Measurements from ENCODE around the gene FSD1L. TPM values are rescaled to one million over a fixed set of nuclear protein-coding genes. Genes with fewer than 3 reads are reported as not detected.

FSD1L gene
- total and polyA plus RNA-seq, 8 donors, result 0.78 to 13.2 (median 3.0) TPM; not detected in 1

DNA sequence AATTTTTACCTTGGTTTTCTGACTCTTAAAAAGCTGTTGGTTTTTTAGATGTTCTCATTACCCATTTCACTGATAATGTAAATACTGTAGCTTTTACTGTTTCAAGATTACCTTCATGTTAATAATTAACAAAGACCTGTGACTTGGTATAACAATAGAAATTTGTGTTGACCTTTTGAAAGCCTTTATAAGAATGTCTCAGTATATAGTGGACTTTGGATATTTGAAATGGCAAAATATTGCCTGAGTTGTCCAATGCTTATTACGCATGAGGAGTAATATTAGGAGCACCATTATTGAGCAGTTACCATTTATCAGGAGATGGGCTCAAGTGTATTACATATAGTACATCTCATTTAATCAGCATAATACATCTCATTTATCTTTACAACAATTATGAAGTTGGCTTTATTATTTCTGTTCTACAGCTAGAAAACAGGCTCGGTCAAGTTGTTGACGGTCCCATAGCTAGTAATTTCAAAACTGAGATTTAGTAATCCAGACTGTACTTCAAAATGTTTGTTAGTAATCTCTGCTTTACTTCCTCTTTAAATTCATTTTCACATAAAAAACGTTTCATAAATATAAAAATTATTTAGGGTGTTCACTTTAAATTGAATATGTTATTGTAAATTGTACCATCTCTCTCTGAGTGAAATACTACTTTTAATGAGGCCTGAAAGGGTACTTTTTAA lies 59.4 kb downstream of the FSD1L start:
- Histone ChIP-seq H3K4me1 (peaks cover 0 to 11% (median 0%) of the 10 kb centered on the region in 4 donors), H3K27me3 (no peaks in the 10 kb centered on the region), H3K27ac (peak overlapping the region in 4 of 5 donors; percentile 6 to 41 (median 22)), H3K36me3 (no peaks in the 10 kb centered on the region), H3K9me3 (no peaks in the 10 kb centered on the region), H3K4me3 (no peak overlapping the region)
- TF ChIP-seq EP300 (IDR thresholded peaks at IDR 0.05) (no peak), POLR2AphosphoS5 (IDR thresholded peaks at IDR 0.05) (no peak), POLR2A (IDR thresholded peaks at IDR 0.05) (no peak)
- TF ChIP-seq, protein P1, sequence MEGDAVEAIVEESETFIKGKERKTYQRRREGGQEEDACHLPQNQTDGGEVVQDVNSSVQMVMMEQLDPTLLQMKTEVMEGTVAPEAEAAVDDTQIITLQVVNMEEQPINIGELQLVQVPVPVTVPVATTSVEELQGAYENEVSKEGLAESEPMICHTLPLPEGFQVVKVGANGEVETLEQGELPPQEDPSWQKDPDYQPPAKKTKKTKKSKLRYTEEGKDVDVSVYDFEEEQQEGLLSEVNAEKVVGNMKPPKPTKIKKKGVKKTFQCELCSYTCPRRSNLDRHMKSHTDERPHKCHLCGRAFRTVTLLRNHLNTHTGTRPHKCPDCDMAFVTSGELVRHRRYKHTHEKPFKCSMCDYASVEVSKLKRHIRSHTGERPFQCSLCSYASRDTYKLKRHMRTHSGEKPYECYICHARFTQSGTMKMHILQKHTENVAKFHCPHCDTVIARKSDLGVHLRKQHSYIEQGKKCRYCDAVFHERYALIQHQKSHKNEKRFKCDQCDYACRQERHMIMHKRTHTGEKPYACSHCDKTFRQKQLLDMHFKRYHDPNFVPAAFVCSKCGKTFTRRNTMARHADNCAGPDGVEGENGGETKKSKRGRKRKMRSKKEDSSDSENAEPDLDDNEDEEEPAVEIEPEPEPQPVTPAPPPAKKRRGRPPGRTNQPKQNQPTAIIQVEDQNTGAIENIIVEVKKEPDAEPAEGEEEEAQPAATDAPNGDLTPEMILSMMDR (IDR thresholded peaks at IDR 0.05), result no peak
- DNase-seq, result peak in 1 of 2 donors; percentile 45
- intact Hi-C loops (cut with DNase I; ENCODE audit: low total_unique reads), result no loop called here
- 36 to 52% (median 43%) methylated on average over 4 of the region's 4 CpGs for WGBS, 5 donors

DNA sequence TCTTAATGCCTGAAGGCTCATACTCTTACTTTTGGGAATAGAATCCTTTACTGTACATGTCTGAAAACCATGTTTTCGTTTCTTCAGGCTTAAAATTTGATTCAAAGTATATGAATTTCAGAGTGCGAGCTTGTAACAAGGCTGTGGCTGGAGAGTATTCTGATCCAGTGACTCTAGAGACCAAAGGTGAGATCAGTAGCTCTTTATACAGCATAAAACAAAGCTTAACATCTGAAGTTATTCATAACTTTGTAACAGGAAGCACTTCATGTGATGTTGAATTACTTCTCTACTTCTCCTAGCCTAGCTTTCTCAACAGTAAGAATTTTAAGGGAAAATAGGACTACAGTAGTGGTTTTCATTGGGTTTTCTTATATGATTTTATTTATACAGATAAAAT lies 60.7 kb downstream of the FSD1L start:
- no peak for DNase-seq
- Histone ChIP-seq H3K36me3 (peaks cover 0 to 7% (median 3%) of the 10 kb centered on the region in 4 donors), H3K4me1 (peaks cover 0 to 11% (median 0%) of the 10 kb centered on the region in 4 donors), H3K9me3 (no peaks in the 10 kb centered on the region), H3K27me3 (no peaks in the 10 kb centered on the region), H3K27ac (no peak overlapping the region), H3K4me3 (no peak overlapping the region)
- TF ChIP-seq EP300 (IDR thresholded peaks at IDR 0.05) (no peak), POLR2A (IDR thresholded peaks at IDR 0.05) (no peak), POLR2AphosphoS5 (IDR thresholded peaks at IDR 0.05) (no peak)
- TF ChIP-seq, protein P1 (IDR thresholded peaks at IDR 0.05), result no peak
- intact Hi-C loops (cut with DNase I; ENCODE audit: low total_unique reads), result no loop called here
- 88 to 97% (median 94%) methylated on average over 2 of the region's 2 CpGs for WGBS, 5 donors

DNA sequence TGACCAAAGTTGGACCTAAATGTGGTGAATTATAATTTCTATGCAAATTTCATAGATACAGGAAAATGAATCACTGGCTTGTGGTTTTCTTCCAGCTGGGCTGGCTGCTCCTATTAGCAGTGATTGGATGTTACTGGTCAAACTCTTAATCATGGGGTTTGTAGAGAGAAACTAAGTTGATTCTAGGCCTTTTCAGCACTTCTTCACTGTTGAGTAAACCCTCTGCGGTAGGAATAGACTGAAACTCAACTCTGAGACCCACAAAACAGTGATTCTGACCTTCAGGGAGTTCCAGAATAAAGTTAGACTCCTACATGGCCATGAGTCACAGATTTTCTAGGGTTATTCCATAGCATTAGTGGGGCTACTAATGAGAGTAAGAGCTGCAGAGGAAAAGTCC lies 62.2 kb downstream of the FSD1L start:
- peaks cover 0 to 15% (median 4%) of the 10 kb centered on the region in 4 donors for H3K36me3 ChIP-seq
- 78 to 93% (median 85%) methylated on average over 1 of the region's 1 CpG for WGBS, 5 donors
- no peak overlapping the region for H3K4me3 ChIP-seq
- H3K9me3 ChIP-seq, result no peaks in the 10 kb centered on the region
- TF ChIP-seq POLR2AphosphoS5 (IDR thresholded peaks at IDR 0.05) (no peak), POLR2A (IDR thresholded peaks at IDR 0.05) (no peak), EP300 (IDR thresholded peaks at IDR 0.05) (no peak)
- peaks cover 0 to 11% (median 0%) of the 10 kb centered on the region in 4 donors for H3K4me1 ChIP-seq
- H3K27ac ChIP-seq, result no peak overlapping the region
- intact Hi-C loops (cut with DNase I; ENCODE audit: low total_unique reads), result no loop called here
- no peak for DNase-seq
- H3K27me3 ChIP-seq, result no peaks in the 10 kb centered on the region

DNA sequence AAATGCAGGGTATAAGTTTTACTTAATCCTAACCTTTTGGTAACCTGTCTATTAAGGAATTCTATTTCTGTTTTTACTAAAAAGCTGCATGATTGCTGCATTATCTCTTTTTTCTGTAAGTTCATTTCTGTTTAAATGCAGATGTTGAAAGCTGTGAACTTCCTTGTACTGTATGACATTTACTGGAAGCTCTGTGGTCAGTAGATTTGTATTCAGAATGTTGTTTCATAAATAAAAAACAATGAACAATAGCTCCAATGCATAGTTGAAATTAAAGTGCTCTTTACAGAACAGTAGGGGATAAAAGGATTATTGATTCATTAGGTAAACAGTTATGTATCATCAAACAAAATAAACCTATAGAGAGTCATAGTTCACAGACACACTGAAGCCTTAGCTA lies 63.6 kb downstream of the FSD1L start:
- Histone ChIP-seq H3K9me3 (no peaks in the 10 kb centered on the region), H3K4me1 (peaks cover 0 to 11% (median 0%) of the 10 kb centered on the region in 4 donors), H3K36me3 (peaks cover 0 to 28% (median 10%) of the 10 kb centered on the region in 4 donors), H3K27ac (no peak overlapping the region), H3K4me3 (no peak overlapping the region), H3K27me3 (no peaks in the 10 kb centered on the region)
- intact Hi-C loops (cut with DNase I; ENCODE audit: low total_unique reads), result no loop called here
- no peak for DNase-seq
- TF ChIP-seq POLR2A (IDR thresholded peaks at IDR 0.05) (no peak), EP300 (IDR thresholded peaks at IDR 0.05) (no peak), POLR2AphosphoS5 (IDR thresholded peaks at IDR 0.05) (no peak)
- TF ChIP-seq, protein P1 (IDR thresholded peaks at IDR 0.05), result no peak
